ENCODE data around the gene PWWP2A. TPM values are rescaled to one million over a fixed set of nuclear protein-coding genes. Genes with fewer than 3 reads are reported as not detected.

PWWP2A gene
- total RNA-seq, 1 experiment from 2014 or later: 41.4 TPM

- H3K4me1 ChIP-seq (replicated peaks): peaks cover 13% of the 10 kb centered on the region
- no peak overlapping the region for H3K27ac ChIP-seq
- H3K4me3 ChIP-seq: no peak overlapping the region
- DNase-seq (ENCODE audit: low read depth in 1 of 2, low spot score in 2 of 2): no peak
- H3K9me3 ChIP-seq (replicated peaks): no peaks in the 10 kb centered on the region
- H3K36me3 ChIP-seq: peaks cover 62% of the 10 kb centered on the region
- no peaks in the 10 kb centered on the region for H3K27me3 ChIP-seq (replicated peaks)
Observed at GRCh38 chr5:160105686-160106360, 13.4 kb downstream of the PWWP2A start.

DNA sequence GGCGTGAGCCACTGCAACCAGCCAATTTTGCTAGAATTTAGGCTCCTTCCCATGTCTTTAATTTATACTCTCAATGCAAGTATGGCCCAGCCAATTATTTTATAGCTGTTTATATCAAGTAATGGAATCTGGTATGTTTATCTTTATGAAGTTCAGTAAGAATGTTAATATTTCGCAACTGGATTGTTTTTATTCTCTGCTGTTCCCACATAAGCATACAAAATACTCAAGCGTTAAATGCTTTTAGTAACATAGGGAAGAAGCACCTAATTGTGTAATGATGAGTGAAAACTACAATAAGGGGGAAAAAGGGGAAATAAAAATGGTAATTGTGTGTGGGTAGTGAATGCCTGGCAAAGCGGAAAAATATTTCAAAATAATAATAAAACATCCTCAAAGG, 21.3 kb downstream of the PWWP2A start:
- no peak for DNase-seq (ENCODE audit: low read depth in 1 of 2, low spot score in 2 of 2)

DNA sequence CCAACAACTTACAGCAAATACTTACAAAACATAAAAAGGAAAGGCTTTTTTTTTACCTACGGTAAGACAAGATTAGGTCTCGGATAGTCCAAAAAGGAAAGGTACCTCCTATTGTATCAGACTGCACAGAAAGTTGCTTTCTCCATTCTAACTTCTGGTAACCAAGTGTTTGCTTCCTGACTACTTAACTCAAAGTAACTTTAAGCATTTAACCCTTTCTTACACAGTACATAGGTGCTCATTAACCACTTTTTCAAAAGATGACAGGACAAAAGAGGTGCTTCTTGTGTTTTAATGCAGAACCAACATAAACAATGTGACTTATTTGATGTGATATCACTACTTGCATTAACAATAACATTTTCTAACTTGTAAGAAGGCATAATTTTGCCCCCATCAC, 23.1 kb downstream of the PWWP2A start:
- H3K27ac ChIP-seq: no peak overlapping the region
- H3K9me3 ChIP-seq (replicated peaks): no peaks in the 10 kb centered on the region
- DNase-seq (ENCODE audit: low read depth in 1 of 2, low spot score in 2 of 2): no peak

More for the DNA sequence above, 21.3 kb downstream of the PWWP2A start:
- H3K27me3 ChIP-seq (replicated peaks): no peaks in the 10 kb centered on the region
- no peaks in the 10 kb centered on the region for H3K4me1 ChIP-seq (replicated peaks)
- H3K9me3 ChIP-seq (replicated peaks): no peaks in the 10 kb centered on the region
- H3K36me3 ChIP-seq: peaks cover 67% of the 10 kb centered on the region
- no peak overlapping the region for H3K27ac ChIP-seq
- H3K4me3 ChIP-seq: no peak overlapping the region

DNA sequence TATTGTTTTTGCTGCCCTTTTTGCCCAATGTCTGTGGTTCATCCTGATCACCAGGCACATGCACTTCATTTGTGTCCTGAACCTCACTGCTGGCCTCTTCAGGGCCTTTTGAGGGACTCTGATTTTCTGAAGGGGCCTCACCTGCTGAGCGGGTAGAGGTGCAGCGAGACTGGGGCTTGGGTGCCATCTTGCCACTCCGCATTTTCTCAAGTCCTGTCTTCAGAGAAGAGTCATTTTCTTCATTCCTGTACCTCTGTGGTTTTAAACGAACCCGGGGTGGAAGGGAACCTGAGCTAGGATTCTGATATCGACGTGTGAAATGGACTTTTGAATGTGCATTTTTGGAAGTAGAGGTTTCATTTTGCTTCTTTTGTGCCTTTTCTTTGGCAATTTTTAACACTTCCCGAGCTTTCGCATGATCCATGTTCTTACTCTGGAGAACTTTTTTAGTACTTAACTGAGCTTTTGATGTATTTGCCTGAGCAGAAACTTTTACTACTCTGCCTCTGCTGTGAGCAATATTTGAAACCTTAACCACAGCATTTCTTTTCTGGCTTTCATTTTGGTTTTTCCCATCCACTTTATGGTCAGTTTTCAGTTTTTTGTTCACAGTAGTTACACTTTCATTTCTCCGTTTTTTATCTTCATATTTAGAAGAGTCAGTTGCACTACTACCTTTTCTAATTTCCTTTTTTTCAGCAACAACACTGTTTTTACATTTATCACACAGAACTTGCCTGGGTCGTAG, 26.1 kb downstream of the PWWP2A start:
- Histone ChIP-seq H3K36me3 (peaks cover 56% of the 10 kb centered on the region), H3K4me1 (replicated peaks) (no peaks in the 10 kb centered on the region), H3K27me3 (replicated peaks) (no peaks in the 10 kb centered on the region), H3K9me3 (replicated peaks) (no peaks in the 10 kb centered on the region), H3K27ac (no peak overlapping the region), H3K4me3 (no peak overlapping the region)
- DNase-seq (ENCODE audit: low read depth in 1 of 2, low spot score in 2 of 2): no peak

More for the DNA sequence above, 23.1 kb downstream of the PWWP2A start:
- no peak overlapping the region for H3K4me3 ChIP-seq
- no peaks in the 10 kb centered on the region for H3K27me3 ChIP-seq (replicated peaks)
- H3K36me3 ChIP-seq: peaks cover 71% of the 10 kb centered on the region
- no peaks in the 10 kb centered on the region for H3K4me1 ChIP-seq (replicated peaks)

DNA sequence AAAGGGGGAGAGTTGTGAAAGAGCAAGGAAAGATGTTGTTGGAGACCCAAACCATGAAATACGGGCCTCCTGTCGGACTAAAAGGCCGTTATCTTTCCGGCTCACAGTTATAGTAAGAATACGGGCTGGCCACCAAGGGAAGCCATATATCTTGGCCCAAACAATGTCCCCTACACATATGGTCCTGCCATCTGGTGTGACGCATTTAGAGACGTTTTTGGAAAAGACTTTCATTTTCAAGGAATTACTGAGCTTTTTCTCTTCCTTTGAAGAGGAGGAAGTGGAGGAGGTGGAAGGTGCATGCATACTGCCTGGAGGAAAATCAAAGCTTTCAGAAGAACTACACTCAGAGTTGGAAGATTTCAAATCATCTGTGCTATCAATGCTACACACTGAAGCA, 26.7 kb downstream of the PWWP2A start:
- Histone ChIP-seq H3K4me1 (replicated peaks) (no peaks in the 10 kb centered on the region), H3K4me3 (no peak overlapping the region), H3K27me3 (replicated peaks) (no peaks in the 10 kb centered on the region), H3K27ac (no peak overlapping the region), H3K9me3 (replicated peaks) (no peaks in the 10 kb centered on the region), H3K36me3 (peaks cover 51% of the 10 kb centered on the region)
- no peak for DNase-seq (ENCODE audit: low read depth in 1 of 2, low spot score in 2 of 2)

- Histone ChIP-seq H3K27ac (no peak overlapping the region), H3K27me3 (replicated peaks) (no peaks in the 10 kb centered on the region), H3K4me1 (replicated peaks) (no peaks in the 10 kb centered on the region), H3K4me3 (no peak overlapping the region), H3K36me3 (peaks cover 33% of the 10 kb centered on the region), H3K9me3 (replicated peaks) (no peaks in the 10 kb centered on the region)
- DNase-seq (ENCODE audit: low read depth in 1 of 2, low spot score in 2 of 2): no peak
Observed at GRCh38 chr5:160090059-160090458, 29.2 kb downstream of the PWWP2A start.

- Histone ChIP-seq H3K27me3 (replicated peaks) (no peaks in the 10 kb centered on the region), H3K27ac (no peak overlapping the region), H3K4me1 (replicated peaks) (peaks cover under 1% of the 10 kb centered on the region), H3K4me3 (no peak overlapping the region), H3K36me3 (peaks cover 31% of the 10 kb centered on the region), H3K9me3 (replicated peaks) (no peaks in the 10 kb centered on the region)
- DNase-seq (ENCODE audit: low read depth in 1 of 2, low spot score in 2 of 2): no peak
Observed at GRCh38 chr5:160089531-160089930, 29.7 kb downstream of the PWWP2A start.

DNA sequence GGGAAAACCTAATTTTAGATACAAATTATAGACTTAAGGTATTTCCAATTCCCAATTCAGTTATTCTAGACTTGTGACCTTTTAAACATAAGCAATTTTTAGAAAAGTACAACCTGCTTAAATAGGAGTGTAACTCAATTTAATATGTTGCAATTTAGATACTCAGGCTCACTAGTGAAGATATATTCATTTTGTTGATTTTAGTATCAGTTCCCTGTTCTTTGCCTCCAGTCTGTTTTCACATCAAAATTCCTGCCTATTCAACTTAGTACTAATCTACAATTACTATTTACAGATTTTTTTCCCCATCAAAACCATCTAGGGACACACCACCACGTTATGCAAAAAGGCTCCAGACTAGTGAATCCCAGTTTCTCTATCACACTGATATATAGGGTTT, 30.4 kb downstream of the PWWP2A start:
- Histone ChIP-seq H3K4me3 (no peak overlapping the region), H3K36me3 (peaks cover 24% of the 10 kb centered on the region), H3K27me3 (replicated peaks) (no peaks in the 10 kb centered on the region), H3K27ac (no peak overlapping the region), H3K9me3 (replicated peaks) (no peaks in the 10 kb centered on the region), H3K4me1 (replicated peaks) (peaks cover 8% of the 10 kb centered on the region)
- no peak for DNase-seq (ENCODE audit: low read depth in 1 of 2, low spot score in 2 of 2)

DNA sequence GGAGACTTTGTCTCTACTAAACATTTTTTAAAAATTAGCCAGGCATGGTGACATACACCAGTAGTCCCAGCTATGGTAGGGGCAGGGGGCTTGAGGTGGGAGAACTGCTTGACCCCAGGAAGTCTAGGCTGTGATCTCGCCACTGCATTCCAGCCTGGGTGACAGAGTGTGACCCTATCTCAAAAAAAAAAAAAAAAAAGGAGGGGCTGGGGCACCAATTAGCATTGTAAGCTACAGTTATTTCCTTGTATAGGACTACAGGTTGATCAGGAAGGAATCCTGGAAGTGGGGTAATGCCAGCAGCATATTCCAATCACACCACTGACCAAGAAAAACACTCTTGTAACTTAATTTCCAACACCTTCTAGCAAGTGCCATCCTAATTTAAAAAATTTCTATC, 32.1 kb downstream of the PWWP2A start:
- Histone ChIP-seq H3K4me3 (no peak overlapping the region), H3K36me3 (peaks cover 8% of the 10 kb centered on the region), H3K4me1 (replicated peaks) (peaks cover 24% of the 10 kb centered on the region), H3K9me3 (replicated peaks) (no peaks in the 10 kb centered on the region), H3K27me3 (replicated peaks) (no peaks in the 10 kb centered on the region), H3K27ac (no peak overlapping the region)
- no peak for DNase-seq (ENCODE audit: low read depth in 1 of 2, low spot score in 2 of 2)

- Histone ChIP-seq H3K27me3 (replicated peaks) (no peaks in the 10 kb centered on the region), H3K4me3 (no peak overlapping the region), H3K27ac (peak overlapping the region; percentile 89), H3K4me1 (replicated peaks) (peaks cover 45% of the 10 kb centered on the region), H3K9me3 (replicated peaks) (no peaks in the 10 kb centered on the region), H3K36me3 (peaks cover 16% of the 10 kb centered on the region; the same call in 1 of the 2 replicates)
- DNase-seq (ENCODE audit: low read depth in 1 of 2, low spot score in 2 of 2): peak in 1 of 2 experiments; percentile 16
Observed at GRCh38 chr5:160084144-160084543, 35.1 kb downstream of the PWWP2A start.

DNA sequence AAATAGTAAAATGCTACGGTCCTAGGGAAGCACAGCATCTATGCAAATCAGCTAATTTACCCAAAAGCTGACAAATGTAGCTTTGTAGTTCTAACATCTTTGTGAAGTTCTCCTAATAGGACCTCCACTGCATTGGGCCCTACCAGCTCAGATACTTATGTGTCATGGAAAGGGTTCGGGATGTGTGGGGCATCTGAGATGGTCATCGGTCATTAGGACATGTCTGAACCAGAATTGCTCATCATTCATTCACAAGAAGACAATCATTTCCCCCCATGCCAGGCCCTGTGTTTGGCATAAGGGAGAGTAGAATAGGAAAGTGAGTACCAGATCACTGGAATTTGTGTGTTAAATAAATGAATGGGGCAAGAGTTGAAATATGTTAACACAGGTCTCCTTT, 35.7 kb downstream of the PWWP2A start:
- Histone ChIP-seq H3K36me3 (peaks cover 21% of the 10 kb centered on the region), H3K4me3 (no peak overlapping the region), H3K4me1 (replicated peaks) (peaks cover 45% of the 10 kb centered on the region), H3K27me3 (replicated peaks) (no peaks in the 10 kb centered on the region), H3K9me3 (replicated peaks) (no peaks in the 10 kb centered on the region), H3K27ac (peak overlapping the region; percentile 89)
- peak; percentile 81 to 93 for DNase-seq (ENCODE audit: low read depth in 1 of 2, low spot score in 2 of 2)

DNA sequence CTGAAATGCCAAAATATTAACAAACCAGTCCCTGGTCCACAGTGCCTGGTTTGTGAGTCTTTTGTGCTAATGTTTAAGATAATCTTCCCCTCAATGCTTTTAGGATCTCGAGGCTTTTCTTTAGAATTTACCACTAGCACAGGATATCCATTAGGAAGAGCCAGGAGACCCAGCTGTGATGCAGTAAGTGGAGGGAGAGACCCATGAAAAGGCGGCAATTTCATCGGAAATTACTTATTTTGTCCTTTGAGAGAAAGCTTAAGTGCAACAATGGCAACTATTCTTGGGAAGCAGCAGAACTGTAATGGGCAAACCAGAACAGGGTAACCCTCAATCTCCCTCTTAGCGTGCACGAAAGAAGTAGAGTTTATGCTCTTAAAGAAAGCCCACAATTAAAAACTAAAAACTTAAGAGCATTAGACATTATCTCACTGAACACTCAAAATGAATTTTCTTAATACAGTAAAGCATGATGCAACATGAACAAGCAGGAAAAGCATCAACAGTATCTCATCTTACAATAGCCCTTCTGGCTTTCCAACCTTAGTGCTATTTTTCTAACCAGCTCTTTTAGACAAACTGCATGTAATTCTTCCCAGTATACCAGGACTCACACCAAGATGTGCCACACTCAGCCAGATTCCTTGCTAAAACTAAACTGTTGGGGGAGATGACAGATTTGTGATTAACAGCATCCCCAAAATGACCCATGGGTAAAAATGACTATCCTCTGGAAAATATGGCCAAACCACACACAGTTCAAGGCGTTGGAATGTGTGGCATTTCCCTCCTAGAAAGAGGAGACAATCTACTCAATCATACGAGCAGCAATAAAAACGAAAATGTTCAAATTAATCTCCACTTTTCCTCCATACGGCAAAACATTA, 36.4 kb downstream of the PWWP2A start:
- H3K4me3 ChIP-seq: no peak overlapping the region
- peak overlapping the region; percentile 89 for H3K27ac ChIP-seq
- H3K36me3 ChIP-seq: peaks cover 27% of the 10 kb centered on the region
- H3K4me1 ChIP-seq (replicated peaks): peaks cover 45% of the 10 kb centered on the region
- peak; percentile 81 to 97 for DNase-seq (ENCODE audit: low read depth in 1 of 2, low spot score in 2 of 2)
- no peaks in the 10 kb centered on the region for H3K27me3 ChIP-seq (replicated peaks)
- H3K9me3 ChIP-seq (replicated peaks): no peaks in the 10 kb centered on the region

- Histone ChIP-seq H3K27ac (peak overlapping the region; percentile 89), H3K9me3 (replicated peaks) (no peaks in the 10 kb centered on the region), H3K36me3 (peaks cover 35% of the 10 kb centered on the region), H3K4me1 (replicated peaks) (peaks cover 45% of the 10 kb centered on the region), H3K27me3 (replicated peaks) (no peaks in the 10 kb centered on the region), H3K4me3 (no peak overlapping the region)
- DNase-seq (ENCODE audit: low read depth in 1 of 2, low spot score in 2 of 2): no peak
Observed at GRCh38 chr5:160081495-160081894, 37.8 kb downstream of the PWWP2A start.

Measured in SJSA1 (cell line).